ENCODE results near the gene GAPVD1. TPM values are rescaled to one million over a fixed set of nuclear protein-coding genes. Genes with fewer than 3 reads are reported as not detected.

GAPVD1 gene
- polyA plus RNA-seq, 2 of the 4 experiments (the other 2 are of a cell fraction): 18.2 to 23.0 TPM

- ATAC-seq (no peak), FAIRE-seq (no peak), DNase-seq (ENCODE audit: low read depth in 1 of 2, low spot score in 1 of 2) (no peak)
- no peaks in the 10 kb centered on the region for H3K4me1 ChIP-seq
- WGBS (ENCODE audit: missing lambda C conversion rate): 84% methylated on average over 23 of the region's 23 CpGs
- POLR2A ChIA-PET: interaction anchor here (0.7 kb wide), 1 partner anchor 291 kb away, joined by 3 read pairs; the partner anchor contains the start of gene MAPKAP1
- no peak overlapping the region for H3K27ac ChIP-seq
- no peaks in the 10 kb centered on the region for H3K9me3 ChIP-seq
- no peak overlapping the region for H3K4me2 ChIP-seq
- no peak for TF ChIP-seq HDAC2 (IDR thresholded peaks at IDR 0.05)
- TF ChIP-seq ESRRA (IDR thresholded peaks at IDR 0.05; ENCODE audit: borderline replicate concordance, low read length): no peak
- TF ChIP-seq EHF (CRISPR knock-in tag; IDR thresholded peaks at IDR 0.05): no peak
- TF ChIP-seq HEYL (CRISPR knock-in tag; IDR thresholded peaks at IDR 0.05): no peak
- TF ChIP-seq BHLHE40 (IDR thresholded peaks at IDR 0.05; ENCODE audit: low read depth, low read length): no peak
- TF ChIP-seq RNF2 (IDR thresholded peaks at IDR 0.05; ENCODE audit: borderline replicate concordance, low read depth): no peak
- no peak for TF ChIP-seq KDM5A (IDR thresholded peaks at IDR 0.05)
- no peak for TF ChIP-seq MAZ (IDR thresholded peaks at IDR 0.05; ENCODE audit: borderline replicate concordance, low read depth, low read length)
- TF ChIP-seq GATA3 (IDR thresholded peaks at IDR 0.05; ENCODE audit: borderline replicate concordance): no peak
- TF ChIP-seq USF2 (IDR thresholded peaks at IDR 0.05): no peak
- TF ChIP-seq TFCP2L1 (CRISPR knock-in tag; IDR thresholded peaks at IDR 0.05): no peak
- no peak for TF ChIP-seq SREBF2 (IDR thresholded peaks at IDR 0.05)
- TF ChIP-seq RARB (CRISPR knock-in tag; IDR thresholded peaks at IDR 0.05): no peak
- TF ChIP-seq CBX8 (IDR thresholded peaks at IDR 0.05): no peak
- TF ChIP-seq, protein P1, sequence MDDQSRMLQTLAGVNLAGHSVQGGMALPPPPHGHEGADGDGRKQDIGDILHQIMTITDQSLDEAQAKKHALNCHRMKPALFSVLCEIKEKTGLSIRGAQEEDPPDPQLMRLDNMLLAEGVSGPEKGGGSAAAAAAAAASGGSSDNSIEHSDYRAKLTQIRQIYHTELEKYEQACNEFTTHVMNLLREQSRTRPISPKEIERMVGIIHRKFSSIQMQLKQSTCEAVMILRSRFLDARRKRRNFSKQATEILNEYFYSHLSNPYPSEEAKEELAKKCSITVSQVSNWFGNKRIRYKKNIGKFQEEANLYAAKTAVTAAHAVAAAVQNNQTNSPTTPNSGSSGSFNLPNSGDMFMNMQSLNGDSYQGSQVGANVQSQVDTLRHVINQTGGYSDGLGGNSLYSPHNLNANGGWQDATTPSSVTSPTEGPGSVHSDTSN (IDR thresholded peaks at IDR 0.05): no peak
- TF ChIP-seq EP300 (IDR thresholded peaks at IDR 0.05): no peak
- TF ChIP-seq HMGXB4 (CRISPR knock-in tag; IDR thresholded peaks at IDR 0.05; ENCODE audit: borderline replicate concordance): no peak
- CTCF ChIA-PET: interaction anchor here (4.4 kb wide), 1 partner anchor 8 kb away, joined by 29 read pairs; no protein-coding TSS in a partner anchor
- H3K4me3 ChIP-seq: no peak overlapping the region
Observed at GRCh38 chr9:125415583-125416460, 154.2 kb downstream of the GAPVD1 start.

DNA sequence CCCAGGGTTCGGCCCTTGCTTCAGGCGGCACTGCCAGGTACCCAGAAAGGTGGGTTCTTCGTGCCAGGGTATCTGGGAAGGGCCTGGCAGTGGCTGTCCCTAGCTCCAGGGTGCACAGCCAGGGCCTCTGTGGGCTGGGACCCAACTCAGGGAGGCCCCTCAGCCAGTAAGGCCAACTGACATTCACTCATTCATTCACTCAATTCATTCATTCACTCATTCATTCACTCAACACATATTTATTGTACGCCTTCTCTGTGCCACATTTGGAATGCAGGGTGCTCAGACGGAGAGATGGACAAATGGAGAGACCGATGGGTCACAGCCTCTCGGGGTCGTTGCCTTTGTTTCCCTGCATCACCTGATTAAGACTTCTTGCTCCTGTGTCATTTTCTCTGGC lies 154.9 kb downstream of the GAPVD1 start:
- H3K4me1 ChIP-seq: no peaks in the 10 kb centered on the region
- WGBS (ENCODE audit: missing lambda C conversion rate): 86% methylated on average over 6 of the region's 8 CpGs
- H3K4me2 ChIP-seq: no peak overlapping the region
- ATAC-seq (no peak), FAIRE-seq (no peak), DNase-seq (ENCODE audit: low read depth in 1 of 2, low spot score in 1 of 2) (no peak)
- POLR2A ChIA-PET: no interaction called here
- H3K9me3 ChIP-seq: no peaks in the 10 kb centered on the region
- no peak overlapping the region for H3K27ac ChIP-seq
- TF ChIP-seq JUNB (IDR thresholded peaks at IDR 0.05) (no peak), CHD4 (IDR thresholded peaks at IDR 0.05; ENCODE audit: borderline replicate concordance) (no peak), CEBPB (IDR thresholded peaks at IDR 0.05) (no peak), MAZ (IDR thresholded peaks at IDR 0.05; ENCODE audit: borderline replicate concordance, low read depth, low read length) (no peak), EP300 (IDR thresholded peaks at IDR 0.05) (no peak)
- TF ChIP-seq, protein P2, sequence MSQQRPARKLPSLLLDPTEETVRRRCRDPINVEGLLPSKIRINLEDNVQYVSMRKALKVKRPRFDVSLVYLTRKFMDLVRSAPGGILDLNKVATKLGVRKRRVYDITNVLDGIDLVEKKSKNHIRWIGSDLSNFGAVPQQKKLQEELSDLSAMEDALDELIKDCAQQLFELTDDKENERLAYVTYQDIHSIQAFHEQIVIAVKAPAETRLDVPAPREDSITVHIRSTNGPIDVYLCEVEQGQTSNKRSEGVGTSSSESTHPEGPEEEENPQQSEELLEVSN (IDR thresholded peaks at IDR 0.05; ENCODE audit: borderline replicate concordance, low read depth): no peak
- H3K4me3 ChIP-seq: no peak overlapping the region
- CTCF ChIA-PET: interaction anchor here (4.4 kb wide), 1 partner anchor 9 kb away, joined by 29 read pairs; no protein-coding TSS in a partner anchor

Small RNA genes lying within 50 kb of the gene (small RNA-seq; reads per million reads assigned to genes)
- gene AL354710.1 (0 to 0.86 (median 0) reads per million in 6 experiments), gene RNU6-1020P (0 reads per million in 6 experiments)

Other genes starting within 250 kb of the GAPVD1 start
- gene SCAI, start 118.3 kb upstream of the GAPVD1 start, polyA plus RNA-seq (2011; rRNA removed): 5.0 and 6.8 TPM in 2 replicates
- 2.1 to 2.3 TPM (median 2.2 TPM) in 3 replicates for gene SCAI, start 118.3 kb upstream of the GAPVD1 start, polyA plus RNA-seq (2017; fragmentation: RNase III; extraction: RNeasy Plus Mini Kit Qiagen cat#74134 plus additional on column Dnase treatment)
- gene PPP6C, start 72.0 kb upstream of the GAPVD1 start, polyA plus RNA-seq (2011; rRNA removed): 28.9 and 36.2 TPM in 2 replicates
- 25.3 to 28.7 TPM (median 27.0 TPM) in 3 replicates for gene PPP6C, start 72.0 kb upstream of the GAPVD1 start, polyA plus RNA-seq (2017; fragmentation: RNase III; extraction: RNeasy Plus Mini Kit Qiagen cat#74134 plus additional on column Dnase treatment)
- gene RABEPK, start 61.3 kb upstream of the GAPVD1 start, polyA plus RNA-seq (2011; rRNA removed): 50.1 and 53.5 TPM in 2 replicates
- gene RABEPK, start 61.3 kb upstream of the GAPVD1 start, polyA plus RNA-seq (2017; fragmentation: RNase III; extraction: RNeasy Plus Mini Kit Qiagen cat#74134 plus additional on column Dnase treatment): 41.9 to 44.9 TPM (median 43.0 TPM) in 3 replicates
- 437 and 557 TPM in 2 replicates for gene HSPA5, start 20.5 kb upstream of the GAPVD1 start, polyA plus RNA-seq (2011; rRNA removed)
- gene HSPA5, start 20.5 kb upstream of the GAPVD1 start, polyA plus RNA-seq (2017; fragmentation: RNase III; extraction: RNeasy Plus Mini Kit Qiagen cat#74134 plus additional on column Dnase treatment): 227 to 254 TPM (median 245 TPM) in 3 replicates

Measured in A549 (cell line).